Stimulated activated memory B cell treated with anti-CD40 and anti-IgM and Interleukin-4, amounts not matched to agents 10 μg/mL and 1 μg/mL and 100 μg/mL, for 72 hours (primary cell): ENCODE data around the gene FSD1.

ENCODE experiments used
- ATAC-seq: fragments of 150-1000 bp; cut with Tn5 transposase; 2 replicates; pipeline ENCODE4 v1.10.0; 2021
- H3K27ac Mint-ChIP-seq: one replicate; pipeline ENCODE4 v1.8.0; 2022; ENCODE audit warnings: mild to moderate bottlenecking, mixed read lengths
- H3K27me3 Mint-ChIP-seq: one replicate; pipeline ENCODE4 v1.8.0; 2022; ENCODE audit warnings: mixed read lengths
- H3K36me3 Mint-ChIP-seq: one replicate; pipeline ENCODE4 v1.8.0; 2022; ENCODE audit warnings: mixed read lengths
- H3K4me1 Mint-ChIP-seq: one replicate; pipeline ENCODE4 v1.8.0; 2022; ENCODE audit warnings: mixed read lengths
- H3K4me3 Mint-ChIP-seq: one replicate; pipeline ENCODE4 v1.8.0; 2022; ENCODE audit warnings: mild to moderate bottlenecking, moderate library complexity, mixed read lengths
- H3K9me3 Mint-ChIP-seq: one replicate; pipeline ENCODE4 v1.8.0; 2022; ENCODE audit warnings: mixed read lengths

FSD1 gene

DNA sequence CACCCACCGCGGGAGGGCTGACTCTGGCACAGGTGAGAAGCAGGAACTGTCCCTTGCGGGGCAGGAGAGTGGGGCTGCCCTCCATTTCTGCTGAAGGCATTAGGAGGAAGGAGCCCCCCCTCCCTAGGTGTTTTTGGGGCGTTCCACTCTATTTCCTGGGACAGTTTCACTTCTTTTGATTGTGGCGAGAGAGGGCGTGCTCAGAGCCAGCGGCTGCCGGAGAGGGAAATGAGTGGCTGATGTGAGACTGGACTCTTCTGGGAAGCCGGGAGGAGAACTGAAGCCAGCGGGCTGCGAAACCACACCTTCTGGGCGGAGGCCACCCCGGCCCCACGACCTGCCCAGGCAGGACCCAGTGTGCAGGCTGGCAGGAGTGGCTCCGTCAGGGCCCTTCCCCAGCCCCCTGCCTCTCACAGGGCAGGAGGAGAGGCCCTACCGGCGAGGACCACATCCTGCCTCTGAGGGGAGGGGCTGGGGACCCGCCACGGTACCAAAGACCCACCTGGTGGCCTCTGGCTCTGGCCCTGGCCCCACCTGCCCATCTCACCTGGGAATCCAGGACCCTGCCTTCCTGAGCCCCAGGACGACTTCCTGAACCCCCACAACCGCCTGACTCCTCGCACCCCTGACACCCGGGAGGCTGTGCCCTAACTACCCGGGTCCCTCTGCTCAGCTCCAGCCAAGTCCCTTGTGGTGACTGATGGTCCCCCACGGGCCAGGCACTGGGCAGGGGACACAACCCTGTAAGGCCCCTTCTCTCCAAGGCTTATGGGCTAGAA, 64.9 kb downstream of the FSD1 start:
- Mint-ChIP-seq H3K27ac (peak overlapping the region; percentile 96), H3K27me3 (no peaks in the 10 kb centered on the region), H3K9me3 (no peaks in the 10 kb centered on the region), H3K36me3 (peaks cover 13% of the 10 kb centered on the region), H3K4me1 (peaks cover 67% of the 10 kb centered on the region), H3K4me3 (peak overlapping the region; percentile 75)
- peak; percentile 83 for ATAC-seq

GRCh38 chr19:4369888-4370260, 65.5 kb downstream of the FSD1 start:
- Mint-ChIP-seq H3K27ac (peak overlapping the region; percentile 96), H3K9me3 (no peaks in the 10 kb centered on the region), H3K4me3 (peak overlapping the region; percentile 75), H3K27me3 (no peaks in the 10 kb centered on the region), H3K36me3 (peaks cover 13% of the 10 kb centered on the region), H3K4me1 (peaks cover 69% of the 10 kb centered on the region)
- peak; percentile 78 for ATAC-seq

- Mint-ChIP-seq H3K4me1 (peaks cover 75% of the 10 kb centered on the region), H3K27ac (peak overlapping the region; percentile 96), H3K9me3 (no peaks in the 10 kb centered on the region), H3K27me3 (no peaks in the 10 kb centered on the region), H3K36me3 (peaks cover 13% of the 10 kb centered on the region), H3K4me3 (peak overlapping the region; percentile 75)
- ATAC-seq: no peak
These were observed 66.1 kb downstream of the FSD1 start for GRCh38 chr19:4370418-4371041.

DNA sequence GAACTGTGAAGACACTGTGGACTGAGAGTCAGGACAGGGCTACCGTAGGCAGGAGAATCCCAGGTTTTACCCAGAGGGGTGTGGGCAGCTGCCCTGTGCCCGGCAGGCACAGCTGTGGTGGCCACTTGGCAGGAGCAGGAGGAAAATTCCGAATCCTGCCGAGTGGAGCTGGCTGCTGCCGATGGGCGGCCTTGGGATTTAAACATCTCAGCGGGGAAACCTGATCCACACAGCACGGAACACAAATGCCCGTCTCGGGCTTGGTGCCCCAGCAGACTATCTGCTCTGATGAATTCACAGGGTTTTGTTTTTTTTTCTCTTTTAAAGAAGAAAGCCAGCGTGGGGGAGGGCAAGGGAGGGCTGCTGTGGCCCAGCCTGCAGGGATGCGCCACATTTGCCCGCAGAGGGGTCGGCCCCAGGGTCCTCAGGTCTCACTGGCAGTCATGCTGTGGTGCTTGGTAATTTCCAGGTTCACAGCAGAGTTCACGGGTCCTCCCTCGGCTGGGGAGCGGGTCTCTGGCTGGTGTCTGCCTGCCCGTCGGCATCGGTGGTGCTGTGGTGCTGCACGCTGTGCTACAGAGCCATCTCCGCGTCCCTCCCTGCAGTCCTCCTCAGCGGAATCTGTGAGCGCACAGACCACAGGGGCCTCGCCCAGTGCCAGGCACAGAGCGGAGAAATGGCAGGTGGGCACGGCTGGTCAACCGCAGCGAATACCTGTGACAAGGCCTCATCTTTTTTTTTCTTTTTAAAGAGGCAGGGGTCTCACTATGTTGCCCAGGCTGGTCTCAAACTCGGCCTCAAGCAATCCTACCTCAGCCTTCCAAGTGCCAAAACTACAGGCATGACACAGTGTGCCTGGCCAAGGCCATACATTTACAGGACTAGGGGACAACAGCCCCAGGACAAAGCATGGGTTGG, 67.1 kb downstream of the FSD1 start:
- no peaks in the 10 kb centered on the region for H3K9me3 Mint-ChIP-seq
- H3K27me3 Mint-ChIP-seq: no peaks in the 10 kb centered on the region
- no peak overlapping the region for H3K4me3 Mint-ChIP-seq
- peak overlapping the region; percentile 96 for H3K27ac Mint-ChIP-seq
- peaks cover 85% of the 10 kb centered on the region for H3K4me1 Mint-ChIP-seq
- no peak for ATAC-seq
- peaks cover 11% of the 10 kb centered on the region for H3K36me3 Mint-ChIP-seq

- peak overlapping the region; percentile 29 for H3K4me3 Mint-ChIP-seq
- H3K4me1 Mint-ChIP-seq: peaks cover 93% of the 10 kb centered on the region
- peak overlapping the region; percentile 96 for H3K27ac Mint-ChIP-seq
- H3K9me3 Mint-ChIP-seq: no peaks in the 10 kb centered on the region
- no peak for ATAC-seq
- H3K36me3 Mint-ChIP-seq: peaks cover 6% of the 10 kb centered on the region
- no peaks in the 10 kb centered on the region for H3K27me3 Mint-ChIP-seq
These were observed 68.0 kb downstream of the FSD1 start for GRCh38 chr19:4372165-4373012.

DNA sequence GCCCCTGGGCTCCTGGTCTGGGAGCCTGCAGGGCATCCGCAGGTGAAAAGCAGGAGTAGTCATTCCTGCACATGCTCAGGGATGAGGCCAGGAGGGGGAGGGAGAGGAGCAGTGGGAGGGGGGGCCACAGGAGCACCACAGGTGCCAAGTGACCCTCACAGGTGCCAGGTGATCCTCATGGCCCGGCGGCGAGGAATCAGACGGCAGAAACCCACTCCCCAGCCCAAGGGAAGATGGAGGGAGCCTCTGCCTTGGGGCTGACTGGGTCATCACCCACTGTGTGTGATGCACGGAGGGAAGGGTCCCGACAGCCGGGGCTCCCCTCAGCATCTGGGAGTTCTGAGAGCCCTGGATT, 68.6 kb downstream of the FSD1 start:
- no peak for ATAC-seq
- Mint-ChIP-seq H3K36me3 (peaks cover 9% of the 10 kb centered on the region), H3K4me3 (no peak overlapping the region), H3K27me3 (no peaks in the 10 kb centered on the region), H3K4me1 (peaks cover 93% of the 10 kb centered on the region), H3K27ac (peak overlapping the region; percentile 96), H3K9me3 (no peaks in the 10 kb centered on the region)
